ENCODE results near the gene CIB4. TPM values are rescaled to one million over a fixed set of nuclear protein-coding genes. Genes with fewer than 3 reads are reported as not detected.

The CIB4 gene
- total RNA-seq, 1 experiment from 2014 or later, result not detected

- Histone ChIP-seq H3K79me2 (ENCODE audit: low read depth) (no peaks in the 10 kb centered on the region), H3K27me3 (ENCODE audit: insufficient read depth, low read depth) (peaks cover 8% of the 10 kb centered on the region; the same call in 1 of the 2 replicates), H3F3A (ENCODE audit: insufficient read depth, low read depth) (no peaks in the 10 kb centered on the region), H3K4me1 (replicated peaks; ENCODE audit: insufficient read depth) (no peaks in the 10 kb centered on the region), H3K4me3 (no peak overlapping the region), H3K4me2 (no peak overlapping the region), H2AFZ (no peak overlapping the region), H3K36me3 (ENCODE audit: low read depth) (no peaks in the 10 kb centered on the region), H3K9me3 (ENCODE audit: insufficient read depth, low read depth) (no peaks in the 10 kb centered on the region), H4K20me1 (ENCODE audit: insufficient read depth) (no peaks in the 10 kb centered on the region), H3K9me2 (ENCODE audit: insufficient read depth) (no peaks in the 10 kb centered on the region), H3K27ac (no peak overlapping the region)
- TF ChIP-seq CTCF (conservative IDR thresholded peaks at IDR 0.05) (no peak), EZH2 (IDR thresholded peaks at IDR 0.05; ENCODE audit: low read depth) (no peak)
- intact Hi-C loops (cut with micrococcal nuclease; ENCODE audit: unreplicated experiment), result no loop called here
- no peak for DNase-seq
- BruUV-seq (replicated peaks), result no TSS peak
- ChIA-PET CTCF (no interaction called here), POLR2A (ENCODE audit: unreplicated experiment) (interaction anchor here (0.8 kb wide), 1 partner anchor 77 kb away, joined by 8 read pairs; no protein-coding TSS in a partner anchor)
These were observed 90.7 kb downstream of the CIB4 start for GRCh38 chr2:26550276-26551015.

GRCh38 chr2:26542676-26543505, 98.3 kb downstream of the CIB4 start:
- TF ChIP-seq CTCF (conservative IDR thresholded peaks at IDR 0.05) (no peak), EZH2 (IDR thresholded peaks at IDR 0.05; ENCODE audit: low read depth) (no peak)
- Histone ChIP-seq H3K27ac (no peak overlapping the region), H3K4me3 (no peak overlapping the region), H3K27me3 (ENCODE audit: insufficient read depth, low read depth) (0 out of 2 replicates have a peak, but pooled peaks cover 10% of the 10 kb centered on the region), H3K4me2 (no peak overlapping the region), H3K9me3 (ENCODE audit: insufficient read depth, low read depth) (no peaks in the 10 kb centered on the region), H3K9me2 (ENCODE audit: insufficient read depth) (no peaks in the 10 kb centered on the region), H3K79me2 (ENCODE audit: low read depth) (no peaks in the 10 kb centered on the region), H2AFZ (no peak overlapping the region), H3F3A (ENCODE audit: insufficient read depth, low read depth) (no peaks in the 10 kb centered on the region), H3K4me1 (replicated peaks; ENCODE audit: insufficient read depth) (no peaks in the 10 kb centered on the region), H4K20me1 (ENCODE audit: insufficient read depth) (no peaks in the 10 kb centered on the region), H3K36me3 (ENCODE audit: low read depth) (no peaks in the 10 kb centered on the region)
- CTCF ChIA-PET, result no interaction called here
- peak in 1 of 2 experiments; percentile 5 for DNase-seq
- intact Hi-C loops (cut with micrococcal nuclease; ENCODE audit: unreplicated experiment), result no loop called here
- BruUV-seq (replicated peaks), result no TSS peak
- POLR2A ChIA-PET (ENCODE audit: unreplicated experiment), result interaction anchor here (0.6 kb wide), 1 partner anchor 276 kb away, joined by 3 read pairs; no protein-coding TSS in a partner anchor

GRCh38 chr2:26542194-26542455, 99.0 kb downstream of the CIB4 start:
- BruUV-seq (replicated peaks), result no TSS peak
- ChIA-PET POLR2A (ENCODE audit: unreplicated experiment) (no interaction called here), CTCF (no interaction called here)
- H3K27ac ChIP-seq, result no peak overlapping the region
- H3K9me3 ChIP-seq (ENCODE audit: insufficient read depth, low read depth), result no peaks in the 10 kb centered on the region
- H4K20me1 ChIP-seq (ENCODE audit: insufficient read depth), result no peaks in the 10 kb centered on the region
- H2AFZ ChIP-seq, result no peak overlapping the region
- TF ChIP-seq CTCF (conservative IDR thresholded peaks at IDR 0.05), result no peak
- TF ChIP-seq EZH2 (IDR thresholded peaks at IDR 0.05; ENCODE audit: low read depth), result no peak
- 0 out of 2 replicates have a peak, but pooled peaks cover 6% of the 10 kb centered on the region for H3K27me3 ChIP-seq (ENCODE audit: insufficient read depth, low read depth)
- H3K36me3 ChIP-seq (ENCODE audit: low read depth), result no peaks in the 10 kb centered on the region
- no peaks in the 10 kb centered on the region for H3K9me2 ChIP-seq (ENCODE audit: insufficient read depth)
- H3K79me2 ChIP-seq (ENCODE audit: low read depth), result no peaks in the 10 kb centered on the region
- no peaks in the 10 kb centered on the region for H3F3A ChIP-seq (ENCODE audit: insufficient read depth, low read depth)
- H3K4me2 ChIP-seq, result no peak overlapping the region
- no peaks in the 10 kb centered on the region for H3K4me1 ChIP-seq (replicated peaks; ENCODE audit: insufficient read depth)
- intact Hi-C loops (cut with micrococcal nuclease; ENCODE audit: unreplicated experiment), result no loop called here
- H3K4me3 ChIP-seq, result no peak overlapping the region
- DNase-seq, result peak in 1 of 2 experiments; percentile 13

All from PC-9 (cell line).